SK-N-SH treated with all-trans-retinoic acid at 6 μM for 48 hours (cell line): Measurements from ENCODE around the gene AGMO.

Experiments used
- ATAC-seq: fragments of 200-7000 bp; cut with Tn5 transposase; 3 replicates; pipeline ENCODE4 v1.9.1; 2020; ENCODE audit warnings: mild to moderate bottlenecking, moderate library complexity
- ARNTL ChIP-seq: fragments of 450-650 bp; formaldehyde crosslinking; IDR thresholded peaks from 2 replicates; pipeline ENCODE4 v1.5.0; 2020; ENCODE audit warnings: low read depth, mild to moderate bottlenecking, moderate library complexity, borderline replicate concordance
- BACH2 ChIP-seq: fragments of 250-450 bp; sonication (Bioruptor Pico); IDR thresholded peaks from 2 replicates; pipeline ENCODE4 v1.9.0; 2021; ENCODE audit warnings: mild to moderate bottlenecking, borderline replicate concordance
- CSDC2 ChIP-seq: fragments of 250-450 bp; sonication (Bioruptor Pico); IDR thresholded peaks from 2 replicates; pipeline ENCODE4 v1.5.0; 2020; ENCODE audit warnings: mild to moderate bottlenecking, moderate library complexity
- ESRRG ChIP-seq: fragments of 250-450 bp; sonication (Bioruptor Pico); IDR thresholded peaks from 2 replicates; pipeline ENCODE4 v1.6.1; 2021; ENCODE audit warnings: mild to moderate bottlenecking
- GLIS3 ChIP-seq: fragments of 250-450 bp; sonication (Bioruptor Pico); IDR thresholded peaks from 2 replicates; pipeline ENCODE4 v1.5.0; 2020; ENCODE audit warnings: mild to moderate bottlenecking, moderate library complexity
- ISL1 ChIP-seq: fragments of 250-450 bp; sonication (Bioruptor Pico); IDR thresholded peaks from 2 replicates; pipeline ENCODE4 v2.1.2; 2022; ENCODE audit warnings: mild to moderate bottlenecking, moderate library complexity
- OSR1 ChIP-seq: fragments of 250-450 bp; sonication (Bioruptor Pico); IDR thresholded peaks from 2 replicates; pipeline ENCODE4 v1.8.0; 2022; ENCODE audit warnings: moderate library complexity, mild to moderate bottlenecking, inconsistent platforms
- PPARA ChIP-seq: fragments of 250-450 bp; sonication (Bioruptor Pico); IDR thresholded peaks from 2 replicates; pipeline ENCODE4 v1.5.0; 2020; ENCODE audit warnings: mild to moderate bottlenecking, borderline replicate concordance
- RARB ChIP-seq: fragments of 250-450 bp; sonication (Bioruptor Pico); IDR thresholded peaks from 2 replicates; pipeline ENCODE4 v1.8.0; 2021; ENCODE audit warnings: mild to moderate bottlenecking, moderate library complexity
- SNAI2 ChIP-seq: fragments of 250-450 bp; sonication (Bioruptor Pico); IDR thresholded peaks from 2 replicates; pipeline ENCODE4 v1.5.0; 2020; ENCODE audit warnings: mild to moderate bottlenecking, moderate library complexity
- TCF4 ChIP-seq: fragments of 250-450 bp; sonication (Bioruptor Pico); IDR thresholded peaks from 2 replicates; pipeline ENCODE4 v1.8.0; 2021; ENCODE audit warnings: mild to moderate bottlenecking, moderate library complexity, borderline replicate concordance
- TOX ChIP-seq: fragments of 250-450 bp; sonication (Bioruptor Pico); IDR thresholded peaks from 2 replicates; pipeline ENCODE4 v1.8.0; 2021; ENCODE audit warnings: mild to moderate bottlenecking, moderate library complexity, borderline replicate concordance
- ZC3H10 ChIP-seq: fragments of 250-450 bp; sonication (Bioruptor Pico); IDR thresholded peaks from 2 replicates; pipeline ENCODE4 v1.5.1; 2021; ENCODE audit warnings: mild to moderate bottlenecking, moderate library complexity
- ZFP3 ChIP-seq: fragments of 250-450 bp; sonication (Bioruptor Pico); IDR thresholded peaks from 2 replicates; pipeline ENCODE4 v1.5.0; 2020; ENCODE audit warnings: mild to moderate bottlenecking, moderate library complexity
- ZFP30 ChIP-seq: fragments of 450-650 bp; formaldehyde crosslinking; IDR thresholded peaks from 2 replicates; pipeline ENCODE4 v1.5.0; 2022; ENCODE audit warnings: mild to moderate bottlenecking, moderate library complexity
- ZNF565 ChIP-seq: fragments of 450-650 bp; formaldehyde crosslinking; conservative IDR thresholded peaks from 2 replicates; pipeline ENCODE4 v1.5.0; 2020; ENCODE audit warnings: low read depth, mild to moderate bottlenecking, moderate library complexity
- ZNF70 ChIP-seq: fragments of 450-650 bp; formaldehyde crosslinking; IDR thresholded peaks from 2 replicates; pipeline ENCODE4 v1.5.0; 2020; ENCODE audit warnings: mild to moderate bottlenecking, moderate library complexity
- TF ChIP-seq, protein P1 (sequence below): fragments of 250-450 bp; sonication (Bioruptor Pico); IDR thresholded peaks from 2 replicates; pipeline ENCODE4 v1.5.0; 2020; ENCODE audit warnings: mild to moderate bottlenecking, moderate library complexity
- TF ChIP-seq, protein P2 (sequence below): fragments of 250-450 bp; sonication (Bioruptor Pico); IDR thresholded peaks from 2 replicates; pipeline ENCODE4 v1.5.1; 2021; ENCODE audit warnings: mild to moderate bottlenecking, moderate library complexity
- TF ChIP-seq, protein P3 (sequence below): fragments of 250-450 bp; sonication (Bioruptor Pico); IDR thresholded peaks from 2 replicates; pipeline ENCODE4 v1.8.0; 2020; ENCODE audit warnings: mild to moderate bottlenecking, moderate library complexity, borderline replicate concordance
- TF ChIP-seq, protein P4 (sequence below): fragments of 250-450 bp; sonication (Bioruptor Pico); IDR thresholded peaks from 2 replicates; pipeline ENCODE4 v1.8.0; 2021; ENCODE audit warnings: low read depth, mild to moderate bottlenecking, moderate library complexity, borderline replicate concordance
- TF ChIP-seq, protein P5 (sequence below): fragments of 250-450 bp; sonication (Bioruptor Pico); IDR thresholded peaks from 2 replicates; pipeline ENCODE4 v1.5.1; 2020; ENCODE audit warnings: low read depth, mild to moderate bottlenecking, moderate library complexity

AGMO gene

DNA sequence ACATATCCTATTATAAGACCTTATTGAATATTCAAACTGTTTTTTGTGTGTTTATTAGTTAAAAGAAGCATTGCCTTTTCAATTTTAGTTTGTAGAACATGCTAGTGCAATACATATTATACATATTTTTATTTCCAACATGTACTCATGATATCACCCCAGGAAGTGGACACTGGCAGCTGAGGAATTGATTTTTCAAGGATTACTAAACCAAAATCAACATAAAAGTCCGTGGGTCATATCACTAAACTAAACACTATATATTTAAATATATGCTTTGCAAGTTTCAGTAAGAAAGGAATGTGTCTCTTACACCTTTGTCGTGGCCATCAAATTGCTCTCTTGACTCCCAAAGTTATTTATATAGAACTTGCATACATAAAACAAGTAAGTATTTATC is 185.2 kb downstream of the AGMO start (continued):
- TF ChIP-seq, protein P1, sequence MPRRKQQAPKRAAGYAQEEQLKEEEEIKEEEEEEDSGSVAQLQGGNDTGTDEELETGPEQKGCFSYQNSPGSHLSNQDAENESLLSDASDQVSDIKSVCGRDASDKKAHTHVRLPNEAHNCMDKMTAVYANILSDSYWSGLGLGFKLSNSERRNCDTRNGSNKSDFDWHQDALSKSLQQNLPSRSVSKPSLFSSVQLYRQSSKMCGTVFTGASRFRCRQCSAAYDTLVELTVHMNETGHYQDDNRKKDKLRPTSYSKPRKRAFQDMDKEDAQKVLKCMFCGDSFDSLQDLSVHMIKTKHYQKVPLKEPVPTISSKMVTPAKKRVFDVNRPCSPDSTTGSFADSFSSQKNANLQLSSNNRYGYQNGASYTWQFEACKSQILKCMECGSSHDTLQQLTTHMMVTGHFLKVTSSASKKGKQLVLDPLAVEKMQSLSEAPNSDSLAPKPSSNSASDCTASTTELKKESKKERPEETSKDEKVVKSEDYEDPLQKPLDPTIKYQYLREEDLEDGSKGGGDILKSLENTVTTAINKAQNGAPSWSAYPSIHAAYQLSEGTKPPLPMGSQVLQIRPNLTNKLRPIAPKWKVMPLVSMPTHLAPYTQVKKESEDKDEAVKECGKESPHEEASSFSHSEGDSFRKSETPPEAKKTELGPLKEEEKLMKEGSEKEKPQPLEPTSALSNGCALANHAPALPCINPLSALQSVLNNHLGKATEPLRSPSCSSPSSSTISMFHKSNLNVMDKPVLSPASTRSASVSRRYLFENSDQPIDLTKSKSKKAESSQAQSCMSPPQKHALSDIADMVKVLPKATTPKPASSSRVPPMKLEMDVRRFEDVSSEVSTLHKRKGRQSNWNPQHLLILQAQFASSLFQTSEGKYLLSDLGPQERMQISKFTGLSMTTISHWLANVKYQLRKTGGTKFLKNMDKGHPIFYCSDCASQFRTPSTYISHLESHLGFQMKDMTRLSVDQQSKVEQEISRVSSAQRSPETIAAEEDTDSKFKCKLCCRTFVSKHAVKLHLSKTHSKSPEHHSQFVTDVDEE (CRISPR knock-in tag): no peak
- TF ChIP-seq ZNF565 (CRISPR knock-in tag) (no peak), BACH2 (CRISPR knock-in tag) (no peak), GLIS3 (CRISPR knock-in tag) (no peak), ZFP30 (CRISPR knock-in tag) (no peak), PPARA (CRISPR knock-in tag) (no peak), ARNTL (CRISPR knock-in tag) (no peak), SNAI2 (CRISPR knock-in tag) (no peak), ISL1 (CRISPR knock-in tag) (no peak), ZNF70 (CRISPR knock-in tag) (no peak), TCF4 (CRISPR knock-in tag) (no peak)

DNA sequence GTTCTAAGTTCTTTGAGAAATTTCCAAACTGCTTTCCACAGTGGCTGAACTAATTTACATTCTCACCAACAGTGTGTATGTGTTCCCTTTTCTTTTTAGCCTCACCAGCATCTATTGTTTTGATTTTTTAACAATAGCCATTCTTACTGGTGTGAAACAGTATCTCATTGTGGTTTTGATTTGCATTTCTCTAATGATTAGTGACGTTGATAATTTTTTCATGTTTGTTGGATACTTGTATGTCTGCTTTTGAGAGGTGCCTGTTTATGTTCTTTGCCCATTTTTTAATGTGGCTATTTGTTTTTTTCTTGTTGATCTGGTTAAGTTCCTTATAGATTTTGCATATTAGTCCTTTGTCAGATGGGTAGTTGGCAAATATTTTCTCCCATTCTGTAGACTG is 191.4 kb downstream of the AGMO start:
- TF ChIP-seq ZFP3 (CRISPR knock-in tag) (no peak), ESRRG (no peak), ZNF565 (CRISPR knock-in tag) (no peak), ARNTL (CRISPR knock-in tag) (no peak), GLIS3 (CRISPR knock-in tag) (no peak), SNAI2 (CRISPR knock-in tag) (no peak), TCF4 (CRISPR knock-in tag) (no peak), CSDC2 (CRISPR knock-in tag) (no peak), ISL1 (CRISPR knock-in tag) (no peak), PPARA (CRISPR knock-in tag) (no peak), ZC3H10 (CRISPR knock-in tag) (no peak), TOX (CRISPR knock-in tag) (no peak), BACH2 (CRISPR knock-in tag) (no peak)
- TF ChIP-seq, protein P2, sequence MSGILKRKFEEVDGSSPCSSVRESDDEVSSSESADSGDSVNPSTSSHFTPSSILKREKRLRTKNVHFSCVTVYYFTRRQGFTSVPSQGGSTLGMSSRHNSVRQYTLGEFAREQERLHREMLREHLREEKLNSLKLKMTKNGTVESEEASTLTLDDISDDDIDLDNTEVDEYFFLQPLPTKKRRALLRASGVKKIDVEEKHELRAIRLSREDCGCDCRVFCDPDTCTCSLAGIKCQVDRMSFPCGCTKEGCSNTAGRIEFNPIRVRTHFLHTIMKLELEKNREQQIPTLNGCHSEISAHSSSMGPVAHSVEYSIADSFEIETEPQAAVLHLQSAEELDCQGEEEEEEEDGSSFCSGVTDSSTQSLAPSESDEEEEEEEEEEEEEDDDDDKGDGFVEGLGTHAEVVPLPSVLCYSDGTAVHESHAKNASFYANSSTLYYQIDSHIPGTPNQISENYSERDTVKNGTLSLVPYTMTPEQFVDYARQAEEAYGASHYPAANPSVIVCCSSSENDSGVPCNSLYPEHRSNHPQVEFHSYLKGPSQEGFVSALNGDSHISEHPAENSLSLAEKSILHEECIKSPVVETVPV (CRISPR knock-in tag): no peak
- TF ChIP-seq, protein P3, sequence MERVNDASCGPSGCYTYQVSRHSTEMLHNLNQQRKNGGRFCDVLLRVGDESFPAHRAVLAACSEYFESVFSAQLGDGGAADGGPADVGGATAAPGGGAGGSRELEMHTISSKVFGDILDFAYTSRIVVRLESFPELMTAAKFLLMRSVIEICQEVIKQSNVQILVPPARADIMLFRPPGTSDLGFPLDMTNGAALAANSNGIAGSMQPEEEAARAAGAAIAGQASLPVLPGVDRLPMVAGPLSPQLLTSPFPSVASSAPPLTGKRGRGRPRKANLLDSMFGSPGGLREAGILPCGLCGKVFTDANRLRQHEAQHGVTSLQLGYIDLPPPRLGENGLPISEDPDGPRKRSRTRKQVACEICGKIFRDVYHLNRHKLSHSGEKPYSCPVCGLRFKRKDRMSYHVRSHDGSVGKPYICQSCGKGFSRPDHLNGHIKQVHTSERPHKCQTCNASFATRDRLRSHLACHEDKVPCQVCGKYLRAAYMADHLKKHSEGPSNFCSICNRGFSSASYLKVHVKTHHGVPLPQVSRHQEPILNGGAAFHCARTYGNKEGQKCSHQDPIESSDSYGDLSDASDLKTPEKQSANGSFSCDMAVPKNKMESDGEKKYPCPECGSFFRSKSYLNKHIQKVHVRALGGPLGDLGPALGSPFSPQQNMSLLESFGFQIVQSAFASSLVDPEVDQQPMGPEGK (CRISPR knock-in tag): no peak
- TF ChIP-seq, protein P1 (CRISPR knock-in tag): no peak
- ATAC-seq: no peak

DNA sequence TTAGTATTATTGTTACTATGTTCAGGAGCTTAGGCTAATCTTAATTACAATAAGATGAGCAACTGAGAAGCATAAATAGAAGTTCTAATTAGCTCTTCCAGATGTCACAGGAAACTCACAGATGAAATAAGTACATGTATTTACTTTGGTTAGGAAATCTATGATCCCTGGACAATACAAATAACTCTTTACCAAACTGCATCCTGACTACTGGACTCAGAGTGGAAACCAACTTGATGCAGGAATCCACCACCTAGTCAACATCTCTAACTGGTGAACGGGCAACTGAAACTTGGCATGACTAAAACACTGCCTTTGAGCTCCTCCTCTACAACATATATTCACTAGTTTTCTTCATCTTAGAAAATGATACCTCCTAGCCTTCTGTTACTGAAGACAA is 193.2 kb downstream of the AGMO start:
- no peak for ATAC-seq
- no peak for TF ChIP-seq ESRRG
- TF ChIP-seq, protein P4, sequence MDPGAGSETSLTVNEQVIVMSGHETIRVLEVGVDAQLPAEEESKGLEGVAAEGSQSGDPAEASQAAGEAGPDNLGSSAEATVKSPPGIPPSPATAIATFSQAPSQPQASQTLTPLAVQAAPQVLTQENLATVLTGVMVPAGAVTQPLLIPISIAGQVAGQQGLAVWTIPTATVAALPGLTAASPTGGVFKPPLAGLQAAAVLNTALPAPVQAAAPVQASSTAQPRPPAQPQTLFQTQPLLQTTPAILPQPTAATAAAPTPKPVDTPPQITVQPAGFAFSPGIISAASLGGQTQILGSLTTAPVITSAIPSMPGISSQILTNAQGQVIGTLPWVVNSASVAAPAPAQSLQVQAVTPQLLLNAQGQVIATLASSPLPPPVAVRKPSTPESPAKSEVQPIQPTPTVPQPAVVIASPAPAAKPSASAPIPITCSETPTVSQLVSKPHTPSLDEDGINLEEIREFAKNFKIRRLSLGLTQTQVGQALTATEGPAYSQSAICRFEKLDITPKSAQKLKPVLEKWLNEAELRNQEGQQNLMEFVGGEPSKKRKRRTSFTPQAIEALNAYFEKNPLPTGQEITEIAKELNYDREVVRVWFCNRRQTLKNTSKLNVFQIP (CRISPR knock-in tag): no peak
- TF ChIP-seq ARNTL (CRISPR knock-in tag): no peak
- TF ChIP-seq OSR1 (CRISPR knock-in tag): no peak
- TF ChIP-seq ZNF70 (CRISPR knock-in tag): no peak
- TF ChIP-seq GLIS3 (CRISPR knock-in tag): no peak
- no peak for TF ChIP-seq BACH2 (CRISPR knock-in tag)
- TF ChIP-seq ZFP30 (CRISPR knock-in tag): no peak
- no peak for TF ChIP-seq RARB (CRISPR knock-in tag)
- TF ChIP-seq, protein P5, sequence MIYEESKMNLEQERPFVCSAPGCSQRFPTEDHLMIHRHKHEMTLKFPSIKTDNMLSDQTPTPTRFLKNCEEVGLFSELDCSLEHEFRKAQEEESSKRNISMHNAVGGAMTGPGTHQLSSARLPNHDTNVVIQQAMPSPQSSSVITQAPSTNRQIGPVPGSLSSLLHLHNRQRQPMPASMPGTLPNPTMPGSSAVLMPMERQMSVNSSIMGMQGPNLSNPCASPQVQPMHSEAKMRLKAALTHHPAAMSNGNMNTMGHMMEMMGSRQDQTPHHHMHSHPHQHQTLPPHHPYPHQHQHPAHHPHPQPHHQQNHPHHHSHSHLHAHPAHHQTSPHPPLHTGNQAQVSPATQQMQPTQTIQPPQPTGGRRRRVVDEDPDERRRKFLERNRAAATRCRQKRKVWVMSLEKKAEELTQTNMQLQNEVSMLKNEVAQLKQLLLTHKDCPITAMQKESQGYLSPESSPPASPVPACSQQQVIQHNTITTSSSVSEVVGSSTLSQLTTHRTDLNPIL: no peak
- TF ChIP-seq SNAI2 (CRISPR knock-in tag): no peak
- TF ChIP-seq PPARA (CRISPR knock-in tag): no peak
- TF ChIP-seq, protein P3 (CRISPR knock-in tag): no peak
- TF ChIP-seq CSDC2 (CRISPR knock-in tag): no peak
- no peak for TF ChIP-seq TOX (CRISPR knock-in tag)
- TF ChIP-seq ZFP3 (CRISPR knock-in tag): no peak
- TF ChIP-seq TCF4 (CRISPR knock-in tag): no peak
